SK-N-SH (cell line): Measurements from ENCODE around the gene ZNF341. TPM values are rescaled to one million over a fixed set of nuclear protein-coding genes. Genes with fewer than 3 reads are reported as not detected.

Source experiments
- CTCF ChIA-PET: fragments of 300-600, 350-600 bp; formaldehyde crosslinking; extraction: SDS; loops from one replicate; lab custom pipeline; 2021; lab: Yijun Ruan, JAX
- POLR2A ChIA-PET: fragments of 350-600 bp; sonication (Branson Sonifier 250); formaldehyde crosslinking; extraction: SDS; loops from one replicate; lab custom pipeline; 2020; ENCODE audit warnings: antibody characterized with exemption, inconsistent platforms; lab: Yijun Ruan, JAX
- DNase-seq: peaks from one replicate; pipeline ENCODE4 v3.0.0; 2012
- H2AFZ ChIP-seq: fragments of 200-600 bp; sonication (generic); 2 replicates; pipeline ENCODE4 v1.8.1; 2016; ENCODE audit warnings: antibody characterized with exemption, mild to moderate bottlenecking, low read depth
- H3F3A ChIP-seq: fragments of 200-600 bp; sonication (generic); replicated peaks from 2 replicates; pipeline ENCODE3; 2016; ENCODE audit warnings: antibody characterized with exemption, mild to moderate bottlenecking; ENCODE audit not compliant: insufficient read depth
- H3K27ac ChIP-seq, 2 experiments: fragments of 200-500 bp in 1 of 2; fragments of 200-600 bp in 1 of 2; sonication (Bioruptor generic) in 1 of 2; sonication (generic), shearing (Covaris generic) in 1 of 2; 2 replicates each; pipeline versions ENCODE4 v1.5.1 to v1.6.1; 2014 to 2016; ENCODE audit warnings: low read depth in 2 of 2, inconsistent platforms in 1 of 2, low read length in 1 of 2, mild to moderate bottlenecking in 1 of 2, mixed read lengths in 1 of 2
- H3K27me3 ChIP-seq: fragments of 200-600 bp; sonication (generic), shearing (Covaris generic); 2 replicates; pipeline ENCODE4 v1.6.1; 2016; ENCODE audit warnings: mixed run types; ENCODE audit not compliant: insufficient read depth
- H3K36me3 ChIP-seq, 2 experiments: fragments of 200-500 bp in 1 of 2; fragments of 200-600 bp in 1 of 2; sonication (Bioruptor generic) in 1 of 2; sonication (generic) in 1 of 2; replicated peaks in 1 of 2; 2 replicates each; pipeline versions ENCODE3 to v1.5.1; 2014 to 2016; ENCODE audit warnings: low read length in 1 of 2, mild to moderate bottlenecking in 1 of 2; ENCODE audit not compliant: insufficient read depth in 2 of 2, control insufficient read depth in 1 of 2
- H3K4me1 ChIP-seq, 2 experiments: fragments of 200-500 bp in 1 of 2; fragments of 200-600 bp in 1 of 2; sonication (Bioruptor generic) in 1 of 2; sonication (generic), shearing (Covaris generic) in 1 of 2; 2 replicates each; pipeline versions ENCODE4 v1.5.1 to v1.6.1; 2014 to 2016; ENCODE audit warnings: low read depth in 1 of 2, low read length in 1 of 2, mixed run types in 1 of 2; ENCODE audit not compliant: insufficient read depth in 2 of 2, control insufficient read depth in 1 of 2
- H3K4me2 ChIP-seq: fragments of 200-600 bp; sonication (generic), shearing (Covaris generic); 2 replicates; pipeline ENCODE4 v1.6.1; 2017; ENCODE audit warnings: mixed run types
- H3K4me3 ChIP-seq, 2 experiments: fragments of 200-500 bp in 1 of 2; fragments of 200-600 bp in 1 of 2; sonication (Bioruptor generic) in 1 of 2; sonication (generic), shearing (Covaris generic) in 1 of 2; 2 replicates each; pipeline versions ENCODE4 v1.5.1 to v1.8.1; 2014 to 2016; ENCODE audit warnings: low read depth in 2 of 2, inconsistent platforms in 1 of 2, low read length in 1 of 2, mild to moderate bottlenecking in 1 of 2, mixed read lengths in 1 of 2, moderate library complexity in 1 of 2
- H3K79me2 ChIP-seq: fragments of 200-600 bp; sonication (generic); 2 replicates; pipeline ENCODE4 v1.8.1; 2017; ENCODE audit warnings: mild to moderate bottlenecking; ENCODE audit not compliant: insufficient read depth
- H3K9ac ChIP-seq: fragments of 200-600 bp; sonication (generic); 2 replicates; pipeline ENCODE4 v1.6.1; 2017; ENCODE audit warnings: mixed run types
- H3K9me2 ChIP-seq: fragments of 200-600 bp; sonication (generic); 2 replicates; pipeline ENCODE4 v1.6.1; 2017; ENCODE audit warnings: mixed run types
- H3K9me3 ChIP-seq: fragments of 200-600 bp; sonication (generic); 2 replicates; pipeline ENCODE4 v1.6.1; 2017; ENCODE audit warnings: mixed run types, mild to moderate bottlenecking, moderate library complexity
- H4K20me1 ChIP-seq: fragments of 200-600 bp; sonication (generic); 2 replicates; pipeline ENCODE4 v1.6.1; 2017; ENCODE audit warnings: mild to moderate bottlenecking, mixed run types; ENCODE audit not compliant: insufficient read depth
- CHD2 ChIP-seq: fragments of 150-350 bp; IDR thresholded peaks from 2 replicates; pipeline ENCODE4 v1.6.1; 2018; ENCODE audit warnings: low read length; ENCODE audit not compliant: partially characterized antibody
- ELF1 ChIP-seq: IDR thresholded peaks from 2 replicates; pipeline ENCODE4 v1.4.0; 2012
- EP300 ChIP-seq, 2 experiments: IDR thresholded peaks; 2 replicates each; pipeline versions ENCODE4 v1.4.0 to v1.6.1; 2012; ENCODE audit warnings: borderline replicate concordance in 1 of 2, low read depth in 1 of 2, low read length in 1 of 2
- EZH2phosphoT487 ChIP-seq: fragments of 200-600 bp; sonication (generic); IDR thresholded peaks from 2 replicates; pipeline ENCODE4 v1.6.1; 2017; ENCODE audit warnings: low read depth, mixed run types, mild to moderate bottlenecking, antibody characterized with exemption, moderate library complexity, borderline replicate concordance
- FOSL2 ChIP-seq: IDR thresholded peaks from 2 replicates; pipeline ENCODE4 v1.4.0; 2012; ENCODE audit warnings: low read depth, mild to moderate bottlenecking, moderate library complexity, borderline replicate concordance
- FOXJ3 ChIP-seq: sonication (generic); formaldehyde crosslinking; IDR thresholded peaks from 2 replicates; pipeline ENCODE4 v1.5.1; 2020; ENCODE audit warnings: mild to moderate bottlenecking, missing genetic modification reagents
- GATA2 ChIP-seq: sonication (generic); formaldehyde crosslinking; IDR thresholded peaks from 2 replicates; pipeline ENCODE4 v1.5.0; 2020; ENCODE audit warnings: mild to moderate bottlenecking, missing genetic modification reagents
- MEF2A ChIP-seq: IDR thresholded peaks from 2 replicates; pipeline ENCODE4 v1.4.0; 2012; ENCODE audit warnings: low read depth, borderline replicate concordance
- NFIC ChIP-seq: IDR thresholded peaks from 2 replicates; pipeline ENCODE4 v1.4.0; 2012; ENCODE audit warnings: borderline replicate concordance
- NRF1 ChIP-seq: IDR thresholded peaks from 2 replicates; pipeline ENCODE4 v1.6.1; 2012; ENCODE audit warnings: low read depth, mild to moderate bottlenecking, low read length
- RAD21 ChIP-seq: IDR thresholded peaks from 2 replicates; pipeline ENCODE4 v1.6.1; 2012; ENCODE audit warnings: mild to moderate bottlenecking, low read length
- RCOR1 ChIP-seq: fragments of 150-350 bp; IDR thresholded peaks from 2 replicates; pipeline ENCODE4 v1.6.1; 2017; ENCODE audit warnings: antibody characterized with exemption, low read length
- RFX5 ChIP-seq: IDR thresholded peaks from 2 replicates; pipeline ENCODE4 v1.6.1; 2012; ENCODE audit warnings: mild to moderate bottlenecking, improper control_type of control experiment, low read length
- SIN3A ChIP-seq: IDR thresholded peaks from 2 replicates; pipeline ENCODE4 v1.6.1; 2012; ENCODE audit warnings: low read depth, mild to moderate bottlenecking, low read length, moderate library complexity, borderline replicate concordance
- TAF1 ChIP-seq: IDR thresholded peaks from 2 replicates; pipeline ENCODE4 v1.6.1; 2012; ENCODE audit warnings: low read depth, mild to moderate bottlenecking, low read length, moderate library complexity, borderline replicate concordance
- TEAD4 ChIP-seq: IDR thresholded peaks from 2 replicates; pipeline ENCODE4 v1.4.0; 2012; ENCODE audit warnings: mild to moderate bottlenecking, borderline replicate concordance; ENCODE audit not compliant: insufficient read depth
- YY1 ChIP-seq: IDR thresholded peaks from 2 replicates; pipeline ENCODE4 v1.4.0; 2012; ENCODE audit warnings: low read depth, mild to moderate bottlenecking
- WGBS: methylation state at CpG from one replicate; pipeline ENCODE4 v1.1.6; 2017; ENCODE audit warnings: low lambda C conversion rate; 5-methylcytosine and 5-hydroxymethylcytosine counted together
- polyA plus RNA-seq, 3 experiments: library from polyadenylated mRNA; depleted of rRNA; stranded (reverse); fragments of >200 nt; gene quantifications; 2 replicates each; pipeline ENCODE4 v1.2.3, GENCODE V29; 2012
- TF ChIP-seq, protein P1 (sequence below): fragments of 200-600 bp; sonication (generic); IDR thresholded peaks from 2 replicates; pipeline ENCODE4 v1.6.1; 2017; ENCODE audit warnings: antibody characterized with exemption, mild to moderate bottlenecking, moderate library complexity
- TF ChIP-seq, protein P2 (sequence below): fragments of 150-350 bp; IDR thresholded peaks from 2 replicates; pipeline ENCODE4 v1.6.1; 2016; ENCODE audit warnings: mild to moderate bottlenecking, low read depth, low read length
- TF ChIP-seq, protein P3 (sequence below): fragments of 150-350 bp; IDR thresholded peaks from 2 replicates; pipeline ENCODE4 v1.6.1; 2017; ENCODE audit warnings: antibody characterized with exemption, low read length, low read depth, borderline replicate concordance

The ZNF341 gene
- polyA plus RNA-seq, 1 of the 3 experiments (the other 2 are of a cell fraction): 3.2 TPM

DNA sequence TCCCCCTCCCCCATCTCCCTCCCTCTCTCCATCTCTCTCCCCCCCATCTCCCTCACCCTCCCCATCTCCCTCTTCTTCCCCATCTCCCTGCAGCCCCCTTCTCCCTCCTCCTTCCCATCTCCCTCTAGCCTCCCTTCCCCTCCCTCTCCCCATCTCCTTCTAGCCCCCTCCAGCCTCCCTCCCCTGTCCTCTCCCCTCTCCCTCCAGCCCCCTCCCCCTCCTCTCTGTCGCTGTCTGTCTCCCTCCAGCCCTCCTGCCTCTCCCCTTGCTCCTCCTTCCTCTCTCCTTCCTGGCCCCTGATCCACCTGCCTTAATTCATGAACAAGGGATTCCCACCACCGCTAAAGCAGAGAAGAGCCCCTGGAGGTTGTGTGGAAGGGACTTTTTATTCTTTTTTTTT, 52.4 kb downstream of the ZNF341 start:
- no peaks in the 10 kb centered on the region for H3K9me2 ChIP-seq
- 96% methylated on average over 2 of the region's 2 CpGs for WGBS
- no peaks in the 10 kb centered on the region for H3K79me2 ChIP-seq
- TF ChIP-seq FOXJ3 (CRISPR knock-in tag) (no peak), FOSL2 (no peak), ELF1 (no peak), MEF2A (no peak), YY1 (no peak), EP300 (IDR thresholded peaks at IDR 0.05; ENCODE audit: borderline replicate concordance in 1 of 2, low read depth in 1 of 2, low read length in 1 of 2) (no peak)
- TF ChIP-seq, protein P1, sequence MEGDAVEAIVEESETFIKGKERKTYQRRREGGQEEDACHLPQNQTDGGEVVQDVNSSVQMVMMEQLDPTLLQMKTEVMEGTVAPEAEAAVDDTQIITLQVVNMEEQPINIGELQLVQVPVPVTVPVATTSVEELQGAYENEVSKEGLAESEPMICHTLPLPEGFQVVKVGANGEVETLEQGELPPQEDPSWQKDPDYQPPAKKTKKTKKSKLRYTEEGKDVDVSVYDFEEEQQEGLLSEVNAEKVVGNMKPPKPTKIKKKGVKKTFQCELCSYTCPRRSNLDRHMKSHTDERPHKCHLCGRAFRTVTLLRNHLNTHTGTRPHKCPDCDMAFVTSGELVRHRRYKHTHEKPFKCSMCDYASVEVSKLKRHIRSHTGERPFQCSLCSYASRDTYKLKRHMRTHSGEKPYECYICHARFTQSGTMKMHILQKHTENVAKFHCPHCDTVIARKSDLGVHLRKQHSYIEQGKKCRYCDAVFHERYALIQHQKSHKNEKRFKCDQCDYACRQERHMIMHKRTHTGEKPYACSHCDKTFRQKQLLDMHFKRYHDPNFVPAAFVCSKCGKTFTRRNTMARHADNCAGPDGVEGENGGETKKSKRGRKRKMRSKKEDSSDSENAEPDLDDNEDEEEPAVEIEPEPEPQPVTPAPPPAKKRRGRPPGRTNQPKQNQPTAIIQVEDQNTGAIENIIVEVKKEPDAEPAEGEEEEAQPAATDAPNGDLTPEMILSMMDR: no peak
- H3K4me1 ChIP-seq: peaks cover 4 to 13% of the 10 kb centered on the region in 2 experiments; a peak in 2 of 4 replicates
- H4K20me1 ChIP-seq: no peaks in the 10 kb centered on the region
- no peak for DNase-seq
- ChIA-PET CTCF (no interaction called here), POLR2A (no interaction called here)
- no peaks in the 10 kb centered on the region for H3K36me3 ChIP-seq
- no peak overlapping the region for H2AFZ ChIP-seq
- no peak overlapping the region for H3K9ac ChIP-seq
- H3K27ac ChIP-seq: no peak overlapping the region
- H3K4me3 ChIP-seq: no peak overlapping the region
- H3F3A ChIP-seq: peaks cover 10% of the 10 kb centered on the region
- no peaks in the 10 kb centered on the region for H3K27me3 ChIP-seq
- H3K4me2 ChIP-seq: no peak overlapping the region
- no peaks in the 10 kb centered on the region for H3K9me3 ChIP-seq

DNA sequence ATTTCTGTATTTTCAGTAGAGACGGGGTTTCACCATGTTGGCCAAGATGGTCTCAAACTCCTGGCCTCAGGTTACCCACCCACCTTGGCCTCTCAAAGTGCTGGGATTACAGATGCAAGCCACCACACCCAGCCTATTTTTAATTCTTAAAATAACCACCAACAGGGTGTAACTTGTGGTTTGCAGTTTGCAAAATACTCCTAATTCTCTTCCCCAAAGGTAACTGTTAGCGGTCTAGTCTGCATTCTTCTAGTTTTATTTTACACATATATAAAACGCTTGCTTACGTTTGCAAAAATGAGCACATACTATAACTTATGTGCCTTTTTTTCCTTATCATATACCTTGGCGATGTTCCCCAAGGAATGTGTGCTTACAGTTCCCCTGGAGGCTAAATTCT, 53.7 kb downstream of the ZNF341 start:
- Histone ChIP-seq H3F3A (peaks cover 12% of the 10 kb centered on the region), H3K4me2 (no peak overlapping the region), H2AFZ (no peak overlapping the region), H3K27ac (no peak overlapping the region), H3K36me3 (no peaks in the 10 kb centered on the region), H3K4me1 (peaks cover 7 to 25% of the 10 kb centered on the region in 2 experiments; a peak in 2 of 4 replicates), H3K27me3 (no peaks in the 10 kb centered on the region), H3K4me3 (no peak overlapping the region), H3K9ac (no peak overlapping the region), H3K9me3 (no peaks in the 10 kb centered on the region), H3K79me2 (no peaks in the 10 kb centered on the region), H3K9me2 (no peaks in the 10 kb centered on the region), H4K20me1 (no peaks in the 10 kb centered on the region)
- POLR2A ChIA-PET: no interaction called here
- WGBS: 96% methylated on average over 4 of the region's 5 CpGs
- TF ChIP-seq ELF1: no peak
- TF ChIP-seq RFX5: no peak
- no peak for TF ChIP-seq TEAD4
- TF ChIP-seq YY1: no peak
- TF ChIP-seq, protein P2, sequence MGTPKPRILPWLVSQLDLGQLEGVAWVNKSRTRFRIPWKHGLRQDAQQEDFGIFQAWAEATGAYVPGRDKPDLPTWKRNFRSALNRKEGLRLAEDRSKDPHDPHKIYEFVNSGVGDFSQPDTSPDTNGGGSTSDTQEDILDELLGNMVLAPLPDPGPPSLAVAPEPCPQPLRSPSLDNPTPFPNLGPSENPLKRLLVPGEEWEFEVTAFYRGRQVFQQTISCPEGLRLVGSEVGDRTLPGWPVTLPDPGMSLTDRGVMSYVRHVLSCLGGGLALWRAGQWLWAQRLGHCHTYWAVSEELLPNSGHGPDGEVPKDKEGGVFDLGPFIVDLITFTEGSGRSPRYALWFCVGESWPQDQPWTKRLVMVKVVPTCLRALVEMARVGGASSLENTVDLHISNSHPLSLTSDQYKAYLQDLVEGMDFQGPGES: no peak
- TF ChIP-seq EP300 (IDR thresholded peaks at IDR 0.05; ENCODE audit: borderline replicate concordance in 1 of 2, low read depth in 1 of 2, low read length in 1 of 2): no peak
- no peak for TF ChIP-seq RCOR1
- TF ChIP-seq NFIC: no peak
- TF ChIP-seq FOXJ3 (CRISPR knock-in tag): no peak
- no peak for TF ChIP-seq GATA2 (CRISPR knock-in tag)
- no peak for TF ChIP-seq EZH2phosphoT487
- no peak for TF ChIP-seq RAD21
- no peak for TF ChIP-seq NRF1
- no peak for TF ChIP-seq CHD2
- TF ChIP-seq, protein P3, sequence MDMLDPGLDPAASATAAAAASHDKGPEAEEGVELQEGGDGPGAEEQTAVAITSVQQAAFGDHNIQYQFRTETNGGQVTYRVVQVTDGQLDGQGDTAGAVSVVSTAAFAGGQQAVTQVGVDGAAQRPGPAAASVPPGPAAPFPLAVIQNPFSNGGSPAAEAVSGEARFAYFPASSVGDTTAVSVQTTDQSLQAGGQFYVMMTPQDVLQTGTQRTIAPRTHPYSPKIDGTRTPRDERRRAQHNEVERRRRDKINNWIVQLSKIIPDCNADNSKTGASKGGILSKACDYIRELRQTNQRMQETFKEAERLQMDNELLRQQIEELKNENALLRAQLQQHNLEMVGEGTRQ: no peak
- TF ChIP-seq, protein P1: no peak
- TF ChIP-seq SIN3A: no peak
- TF ChIP-seq TAF1: no peak
- CTCF ChIA-PET: no interaction called here
- DNase-seq: no peak
